ENCODE measurements around the gene METTL16. TPM values are rescaled to one million over a fixed set of nuclear protein-coding genes. Genes with fewer than 3 reads are reported as not detected.

Gene METTL16
- total and polyA plus RNA-seq, 2 donors (not counting 1 experiment from before 2014, with no cell fraction given): 19.2 to 56.5 TPM

DNA sequence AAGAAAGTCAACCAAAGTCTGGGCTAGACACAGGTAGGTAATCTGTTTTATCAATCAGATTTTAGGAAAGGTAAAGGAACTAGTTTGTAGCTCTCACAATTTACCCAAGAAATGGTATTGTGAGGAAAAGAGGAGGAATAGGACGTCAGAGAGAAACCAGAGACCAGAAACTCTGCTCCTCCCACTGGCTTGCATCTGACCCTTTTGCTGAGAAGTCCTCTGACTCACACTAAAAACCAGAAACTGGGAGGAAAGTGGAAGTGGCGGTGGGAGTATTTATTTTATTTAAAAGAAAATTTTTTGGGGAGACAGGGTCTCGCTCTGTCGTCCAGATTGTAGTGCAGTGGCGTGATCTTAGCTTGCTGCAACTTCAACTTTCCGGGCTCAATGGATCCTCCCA lies 72.9 kb downstream of the METTL16 start:
- intact Hi-C loops (cut with micrococcal nuclease): no loop called here
- WGBS (ENCODE audit: insufficient coverage): 100% methylated on average over 4 of the region's 6 CpGs

GRCh38 chr17:2436316-2436905 lies 75.3 kb downstream of the METTL16 start:
- H3K27ac Mint-ChIP-seq: no peak overlapping the region

More for the DNA sequence above, 72.9 kb downstream of the METTL16 start:
- Histone ChIP-seq H3K9ac (ENCODE audit: low read length) (no peak overlapping the region), H4K20me1 (ENCODE audit: control insufficient read depth, insufficient read depth, low read length, poor library complexity, severe bottlenecking) (peaks cover 4% of the 10 kb centered on the region), H3K27me3 (replicated peaks in 1 of 4; ENCODE audit: control extremely low read depth in 1 of 4, control insufficient read depth in 3 of 4, insufficient read depth in 4 of 4, low read length in 3 of 4) (no peaks in the 10 kb centered on the region), H3K36me3 (replicated peaks in 1 of 2; ENCODE audit: control extremely low read depth in 1 of 2, control insufficient read depth in 1 of 2, extremely low read depth in 1 of 2, insufficient read depth in 2 of 2, low read length in 1 of 2) (peaks cover 4 to 56% of the 10 kb centered on the region in 2 experiments), H2AFZ (ENCODE audit: insufficient read depth, low read depth, low read length, poor library complexity, severe bottlenecking) (no peak overlapping the region), H3K4me3 (ENCODE audit: control extremely low read depth in 1 of 5, extremely low read depth in 1 of 5, insufficient read depth in 1 of 5, low read depth in 2 of 5, low read length in 4 of 5) (no peak overlapping the region), H3K4me2 (replicated peaks; ENCODE audit: low read depth, low read length, poor library complexity, severe bottlenecking) (no peak overlapping the region), H3K9me3 (ENCODE audit: control extremely low read depth in 1 of 3, control insufficient read depth in 2 of 3, insufficient read depth in 1 of 3, low read length in 2 of 3) (no peaks in the 10 kb centered on the region), H3K4me1 (ENCODE audit: control insufficient read depth in 2 of 2, insufficient read depth in 2 of 2, low read length in 2 of 2) (no peaks in the 10 kb centered on the region), H3K27ac (ENCODE audit: low read length in 2 of 2) (no peak overlapping the region), H3K79me2 (ENCODE audit: control insufficient read depth, insufficient read depth, low read length) (no peaks in the 10 kb centered on the region)
- H3K4me1 Mint-ChIP-seq: no peaks in the 10 kb centered on the region
- POLR2A ChIA-PET: no interaction called here
- no peak overlapping the region for H3K4me3 Mint-ChIP-seq
- TF ChIP-seq, protein P1, sequence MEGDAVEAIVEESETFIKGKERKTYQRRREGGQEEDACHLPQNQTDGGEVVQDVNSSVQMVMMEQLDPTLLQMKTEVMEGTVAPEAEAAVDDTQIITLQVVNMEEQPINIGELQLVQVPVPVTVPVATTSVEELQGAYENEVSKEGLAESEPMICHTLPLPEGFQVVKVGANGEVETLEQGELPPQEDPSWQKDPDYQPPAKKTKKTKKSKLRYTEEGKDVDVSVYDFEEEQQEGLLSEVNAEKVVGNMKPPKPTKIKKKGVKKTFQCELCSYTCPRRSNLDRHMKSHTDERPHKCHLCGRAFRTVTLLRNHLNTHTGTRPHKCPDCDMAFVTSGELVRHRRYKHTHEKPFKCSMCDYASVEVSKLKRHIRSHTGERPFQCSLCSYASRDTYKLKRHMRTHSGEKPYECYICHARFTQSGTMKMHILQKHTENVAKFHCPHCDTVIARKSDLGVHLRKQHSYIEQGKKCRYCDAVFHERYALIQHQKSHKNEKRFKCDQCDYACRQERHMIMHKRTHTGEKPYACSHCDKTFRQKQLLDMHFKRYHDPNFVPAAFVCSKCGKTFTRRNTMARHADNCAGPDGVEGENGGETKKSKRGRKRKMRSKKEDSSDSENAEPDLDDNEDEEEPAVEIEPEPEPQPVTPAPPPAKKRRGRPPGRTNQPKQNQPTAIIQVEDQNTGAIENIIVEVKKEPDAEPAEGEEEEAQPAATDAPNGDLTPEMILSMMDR (IDR thresholded peaks at IDR 0.05): no peak
- TF ChIP-seq EZH2 (IDR thresholded peaks at IDR 0.05; ENCODE audit: borderline replicate concordance, insufficient read depth, low read depth, low read length, poor library complexity, severe bottlenecking): no peak
- CTCF ChIA-PET: interaction anchor here (1.3 kb wide), 1 partner anchor 58 kb away, joined by 3 read pairs; no protein-coding TSS in a partner anchor
- DNase-seq (no peak), ATAC-seq (ENCODE audit: low read depth) (no peak)
- H3K9me3 Mint-ChIP-seq (ENCODE audit: insufficient read depth): no peaks in the 10 kb centered on the region
- H3K27ac Mint-ChIP-seq: no peak overlapping the region
- no peaks in the 10 kb centered on the region for H3K27me3 Mint-ChIP-seq

More at GRCh38 chr17:2436316-2436905, 75.3 kb downstream of the METTL16 start:
- Histone ChIP-seq H3K4me3 (ENCODE audit: control extremely low read depth in 1 of 5, extremely low read depth in 1 of 5, insufficient read depth in 1 of 5, low read depth in 2 of 5, low read length in 4 of 5) (no peak overlapping the region), H3K9me3 (ENCODE audit: control extremely low read depth in 1 of 3, control insufficient read depth in 2 of 3, insufficient read depth in 1 of 3, low read length in 2 of 3) (no peaks in the 10 kb centered on the region), H3K4me1 (ENCODE audit: control insufficient read depth in 2 of 2, insufficient read depth in 2 of 2, low read length in 2 of 2) (no peaks in the 10 kb centered on the region), H3K27ac (ENCODE audit: low read length in 2 of 2) (no peak overlapping the region), H2AFZ (ENCODE audit: insufficient read depth, low read depth, low read length, poor library complexity, severe bottlenecking) (no peak overlapping the region), H3K79me2 (ENCODE audit: control insufficient read depth, insufficient read depth, low read length) (no peaks in the 10 kb centered on the region), H3K36me3 (replicated peaks in 1 of 2; ENCODE audit: control extremely low read depth in 1 of 2, control insufficient read depth in 1 of 2, extremely low read depth in 1 of 2, insufficient read depth in 2 of 2, low read length in 1 of 2) (peaks cover 7 to 68% of the 10 kb centered on the region in 2 experiments), H3K9ac (ENCODE audit: low read length) (no peak overlapping the region), H3K27me3 (replicated peaks in 1 of 4; ENCODE audit: control extremely low read depth in 1 of 4, control insufficient read depth in 3 of 4, insufficient read depth in 4 of 4, low read length in 3 of 4) (no peaks in the 10 kb centered on the region), H3K4me2 (replicated peaks; ENCODE audit: low read depth, low read length, poor library complexity, severe bottlenecking) (no peak overlapping the region), H4K20me1 (ENCODE audit: control insufficient read depth, insufficient read depth, low read length, poor library complexity, severe bottlenecking) (peaks cover 6% of the 10 kb centered on the region)
- no peaks in the 10 kb centered on the region for H3K27me3 Mint-ChIP-seq
- CTCF ChIA-PET: interaction anchor here (0.6 kb wide), 1 partner anchor 1180 kb away, joined by 3 read pairs; no protein-coding TSS in a partner anchor
- POLR2A ChIA-PET: interaction anchor here (0.5 to 0.7 kb wide), 3 partner anchors 18 to 730 kb away, joined by 3 read pairs; no protein-coding TSS in a partner anchor
- no peak for TF ChIP-seq EZH2 (IDR thresholded peaks at IDR 0.05; ENCODE audit: borderline replicate concordance, insufficient read depth, low read depth, low read length, poor library complexity, severe bottlenecking)
- TF ChIP-seq, protein P1 (IDR thresholded peaks at IDR 0.05): no peak
- no peaks in the 10 kb centered on the region for H3K9me3 Mint-ChIP-seq (ENCODE audit: insufficient read depth)
- H3K4me1 Mint-ChIP-seq: no peaks in the 10 kb centered on the region
- DNase-seq (no peak), ATAC-seq (ENCODE audit: low read depth) (no peak)
- 93% methylated on average over 4 of the region's 5 CpGs for WGBS (ENCODE audit: insufficient coverage)
- no peak overlapping the region for H3K4me3 Mint-ChIP-seq
- intact Hi-C loops (cut with micrococcal nuclease): no loop called here

Measured in B cell (primary cell).